Left kidney (tissue), 2 donors: Measurements from ENCODE around the gene TBC1D21. TPM values are rescaled to one million over a fixed set of nuclear protein-coding genes. Genes with fewer than 3 reads are reported as not detected.
"Not testable (repeated sequence)": the region's sequence is repeated elsewhere in the genome, so short reads cannot be mapped to it uniquely, and the experiment has no call there.

Experiments
- DNase-seq: peaks from one replicate; pipeline ENCODE4 v3.0.0-alpha.2; 2013
- polyA plus RNA-seq: library from polyadenylated mRNA; unstranded; fragments of 120-200 nt; gene quantifications from one replicate; pipeline ENCODE4 v1.2.1, GENCODE V29; 2013; ENCODE audit not compliant: insufficient read length

TBC1D21 gene
- polyA plus RNA-seq, 1 donor: not detected

DNA sequence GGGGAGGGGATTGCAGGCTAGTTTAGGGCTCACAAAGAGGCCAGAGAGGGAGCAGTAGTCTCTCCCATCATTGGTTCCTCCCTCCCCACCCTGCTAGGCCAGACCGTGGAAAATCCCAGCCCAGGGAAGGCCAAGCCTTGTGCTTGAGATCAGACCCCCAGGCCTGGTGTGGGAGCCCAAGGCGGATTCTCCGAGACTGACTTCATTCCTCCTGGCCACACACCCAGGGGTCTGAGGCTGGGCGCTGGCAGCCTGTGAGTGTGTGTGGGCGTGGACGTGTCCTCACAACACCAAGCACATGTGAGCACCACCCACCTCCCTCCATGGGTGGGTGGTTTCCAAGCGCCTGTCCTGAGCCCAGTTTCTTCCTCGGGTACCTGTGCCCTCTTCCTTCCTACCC lies 57.0 kb downstream of the TBC1D21 start:
- no peak for DNase-seq

DNA sequence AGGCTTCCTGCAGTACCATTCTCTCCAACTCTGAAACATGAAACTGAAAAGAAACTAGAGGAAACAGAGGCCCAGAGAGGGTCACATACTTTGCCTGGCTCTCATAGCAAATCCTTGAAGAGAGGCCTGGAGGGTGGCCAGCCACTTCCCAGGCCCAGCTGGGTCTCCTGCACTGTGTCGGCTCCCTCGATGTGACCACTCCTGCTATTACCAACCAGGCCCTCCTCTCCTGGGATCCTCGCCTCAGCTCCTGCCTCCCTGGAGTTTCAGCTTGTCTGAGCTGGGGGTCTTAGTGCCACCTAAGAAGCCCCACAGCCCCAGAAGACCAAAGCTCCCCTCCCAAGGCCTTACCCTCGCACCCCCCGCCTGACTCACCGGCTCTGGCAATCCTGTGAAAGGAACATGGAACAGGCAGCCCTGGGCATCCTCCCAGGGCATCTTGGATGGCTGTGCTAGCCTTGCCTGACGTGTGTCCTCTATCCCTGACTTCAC lies 57.5 kb downstream of the TBC1D21 start:
- DNase-seq: no peak

DNA sequence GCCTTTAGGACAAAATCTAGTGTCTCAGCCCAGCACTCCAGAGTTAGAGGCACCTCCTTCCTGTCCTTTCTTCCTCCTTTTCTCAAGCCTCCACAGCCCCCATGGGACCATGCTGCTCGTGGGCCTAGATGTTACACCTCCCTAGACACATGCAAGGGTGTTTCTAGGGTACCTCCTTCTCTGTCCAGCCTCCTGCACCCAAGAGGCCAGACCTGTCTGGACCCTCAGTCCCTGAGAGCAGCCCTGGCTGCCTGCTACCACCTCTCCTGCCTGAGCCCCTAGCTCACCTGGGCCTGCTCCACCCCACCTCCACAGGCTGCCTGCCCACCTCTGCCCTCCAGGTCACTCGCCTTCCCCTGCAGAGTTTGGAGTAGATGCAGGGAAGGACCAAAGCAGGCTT lies 58.1 kb downstream of the TBC1D21 start:
- DNase-seq: no peak

DNA sequence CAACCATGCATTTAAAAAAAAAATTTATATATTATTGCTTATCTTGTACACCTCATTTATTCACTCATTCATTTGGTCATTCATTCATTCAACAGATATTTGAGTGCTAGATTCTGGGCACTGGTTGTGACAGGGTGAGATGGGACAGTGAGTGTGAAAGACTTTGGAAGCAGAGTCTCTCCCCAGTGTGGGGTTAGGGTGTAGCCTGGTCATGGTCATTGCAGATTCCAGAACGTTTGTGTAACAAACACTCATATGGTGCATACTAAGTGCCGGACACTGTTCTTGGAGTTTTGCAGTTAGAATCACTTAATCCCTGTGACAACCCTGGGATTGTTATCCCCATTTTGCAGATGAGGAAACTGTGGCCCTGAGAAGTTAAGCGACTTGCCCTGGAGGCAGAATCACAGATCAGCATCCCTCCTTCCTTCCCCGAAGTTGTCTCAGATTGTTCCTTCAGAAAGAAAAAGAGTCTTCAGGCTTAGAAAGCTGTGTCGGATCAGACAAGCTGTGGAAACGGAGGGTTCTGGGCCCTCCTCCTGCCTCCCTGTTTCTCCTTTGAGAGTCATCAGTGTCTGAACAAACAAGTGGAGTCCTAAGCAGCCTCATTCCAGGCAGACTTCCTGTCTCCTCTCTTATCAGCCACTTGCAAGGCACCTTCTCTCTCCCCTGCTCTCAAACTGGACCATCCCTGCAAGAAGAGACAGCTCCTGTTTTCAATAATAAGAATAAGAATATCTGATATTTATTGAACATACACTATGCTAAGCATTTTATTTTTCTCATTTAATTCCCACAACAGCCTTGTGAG lies 59.2 kb downstream of the TBC1D21 start:
- no peak for DNase-seq

GRCh38 chr15:73934281-73934680 lies 60.9 kb downstream of the TBC1D21 start:
- no peak for DNase-seq

DNA sequence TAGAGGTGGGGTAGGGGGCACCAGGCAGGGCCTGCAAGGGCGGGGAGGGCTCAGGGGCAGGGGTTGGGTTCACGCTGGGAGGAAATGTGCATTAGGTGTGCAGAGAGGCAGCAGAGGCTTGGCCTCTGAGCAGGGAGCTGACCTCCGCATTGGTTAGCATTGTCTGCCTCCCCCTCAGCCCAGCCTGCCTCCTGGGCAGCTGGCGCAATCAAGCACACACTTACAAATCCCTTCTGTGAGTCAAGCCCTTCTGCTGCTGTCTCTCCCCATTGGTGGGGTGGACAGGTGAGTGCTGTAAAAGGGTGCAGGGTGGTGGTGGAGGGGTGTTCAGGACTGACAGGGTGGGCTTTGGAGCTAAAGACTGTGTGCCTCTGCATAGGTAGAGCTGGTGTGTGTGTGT lies 62.2 kb downstream of the TBC1D21 start:
- DNase-seq: no peak

DNA sequence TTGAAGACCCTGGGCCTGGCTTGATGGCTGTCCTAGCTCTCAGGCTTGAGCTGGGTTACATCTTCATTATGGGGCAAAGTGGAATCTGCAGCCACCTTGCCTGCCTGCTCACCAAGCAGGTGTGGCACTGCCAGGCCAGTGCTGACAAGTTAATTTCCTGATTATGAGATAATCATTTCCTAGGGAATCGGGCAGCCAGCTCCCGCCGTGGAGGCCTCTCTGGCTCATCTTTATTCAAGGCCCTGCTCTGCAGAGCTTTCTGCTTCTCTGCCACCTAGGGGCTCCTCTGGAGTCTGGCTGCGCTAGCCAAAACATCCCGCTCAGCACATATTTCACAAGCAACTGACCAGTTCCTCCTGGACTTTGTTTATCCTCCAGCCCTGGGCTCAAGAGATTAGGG lies 62.8 kb downstream of the TBC1D21 start:
- no peak for DNase-seq

DNA sequence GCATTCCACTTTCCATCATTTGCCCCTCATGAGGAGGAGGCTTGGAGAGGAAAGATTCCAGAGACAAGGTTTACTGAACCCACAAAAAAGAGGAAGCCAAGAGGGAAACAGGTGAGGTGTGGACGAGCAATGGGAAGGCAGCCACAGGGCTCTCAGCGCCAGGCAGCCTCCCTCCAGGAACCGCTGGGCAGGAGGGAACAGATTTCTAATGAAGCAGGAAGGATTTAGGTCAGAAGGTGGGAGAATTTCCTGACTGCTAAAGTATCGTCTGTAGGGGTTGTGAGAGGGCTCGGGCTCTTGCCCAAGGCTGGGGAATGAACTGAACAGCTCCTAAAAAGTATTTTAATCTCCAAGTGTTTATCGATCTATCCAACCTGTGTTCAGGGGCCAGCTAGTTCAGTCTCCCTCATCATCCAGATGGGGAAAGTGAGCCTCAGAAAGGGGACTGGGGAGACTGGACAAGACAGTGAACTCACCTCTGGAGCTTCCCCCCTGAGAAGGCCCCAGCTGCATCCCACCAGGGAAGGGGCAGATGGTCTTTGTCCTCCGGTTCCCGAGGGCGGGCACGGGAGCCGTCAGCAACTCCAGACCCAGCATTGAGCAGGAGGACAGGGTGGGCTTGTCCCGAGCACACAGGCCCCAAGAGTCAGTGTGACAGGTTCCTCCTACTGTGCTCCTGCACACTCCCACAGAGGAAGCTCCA lies 63.4 kb downstream of the TBC1D21 start:
- DNase-seq: no peak

DNA sequence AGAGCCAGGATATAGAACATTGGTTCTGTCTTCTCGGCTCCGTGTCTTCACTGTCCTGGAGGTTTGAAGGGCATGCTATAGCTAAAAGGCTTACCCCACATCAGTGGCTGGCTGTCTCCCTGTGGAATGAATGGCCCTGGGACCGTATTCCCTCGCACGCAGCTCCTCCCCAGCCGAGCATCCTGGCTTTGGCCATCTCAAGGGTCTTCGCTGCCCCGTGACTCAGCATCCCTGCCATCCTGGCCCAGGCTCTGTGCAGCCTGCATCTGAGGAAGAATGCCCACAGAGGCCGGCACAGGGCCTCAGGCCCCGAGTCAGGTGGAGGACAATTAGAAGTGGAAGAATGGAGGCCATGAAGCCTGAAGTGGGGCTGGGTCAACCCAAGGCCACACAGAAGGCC lies 63.9 kb downstream of the TBC1D21 start:
- DNase-seq: no peak

- no peak for DNase-seq
Measured at GRCh38 chr15:73937726-73938125, 64.4 kb downstream of the TBC1D21 start.

GRCh38 chr15:73938516-73938915 lies 65.2 kb downstream of the TBC1D21 start:
- not testable (repeated sequence) for DNase-seq

Other genes with a start within 250 kb of the TBC1D21 start
- 187 TPM for gene NPTN, start 240.2 kb upstream of the TBC1D21 start, polyA plus RNA-seq
- gene CD276, start 189.2 kb upstream of the TBC1D21 start, polyA plus RNA-seq: 152 TPM
- 12.6 TPM for gene INSYN1, start 120.2 kb upstream of the TBC1D21 start, polyA plus RNA-seq
- gene LOXL1, start 52.9 kb downstream of the TBC1D21 start, polyA plus RNA-seq: 70.4 TPM
- 10.3 TPM for gene STOML1, start 118.7 kb downstream of the TBC1D21 start, polyA plus RNA-seq
- 31.8 TPM for gene PML, start 121.2 kb downstream of the TBC1D21 start, polyA plus RNA-seq
- 0.27 TPM for gene GOLGA6A, start 209.0 kb downstream of the TBC1D21 start, polyA plus RNA-seq